Liver (tissue), 9 donors: ENCODE results near the gene DCAF11. TPM values are rescaled to one million over a fixed set of nuclear protein-coding genes. Genes with fewer than 3 reads are reported as not detected.

Experiments used
- DNase-seq: peaks from one replicate; pipeline ENCODE4 v3.0.0-alpha.2; 2017; ENCODE audit warnings: low spot score
- H3K27ac ChIP-seq, 2 donors: one replicate each; pipeline ENCODE4 v1.7.0; 2013; ENCODE audit warnings: inconsistent platforms in 2 of 2, low read length in 2 of 2, control low read depth in 1 of 2, low read depth in 1 of 2, mild to moderate bottlenecking in 1 of 2
- H3K27me3 ChIP-seq, 4 donors: one replicate each; pipeline versions ENCODE4 v1.6.1 to v1.7.0; 2013; ENCODE audit warnings: low read length in 3 of 4, inconsistent platforms in 1 of 4, mild to moderate bottlenecking in 1 of 4, moderate library complexity in 1 of 4; ENCODE audit not compliant: control insufficient read depth in 4 of 4, insufficient read depth in 4 of 4
- H3K36me3 ChIP-seq, 4 donors: one replicate each; pipeline versions ENCODE4 v1.6.1 to v1.7.0; 2013; ENCODE audit warnings: low read length in 3 of 4, mild to moderate bottlenecking in 3 of 4, low read depth in 1 of 4, moderate library complexity in 1 of 4; ENCODE audit not compliant: control insufficient read depth in 4 of 4, insufficient read depth in 3 of 4
- H3K4me1 ChIP-seq, 4 donors: one replicate each; pipeline versions ENCODE4 v1.6.1 to v1.7.0; 2013; ENCODE audit warnings: low read length in 3 of 4, mild to moderate bottlenecking in 3 of 4, moderate library complexity in 1 of 4; ENCODE audit not compliant: control insufficient read depth in 4 of 4, insufficient read depth in 4 of 4
- H3K4me3 ChIP-seq, 3 donors: one replicate each; pipeline versions ENCODE4 v1.6.1 to v1.7.0; 2013; ENCODE audit warnings: low read length in 3 of 3, control low read depth in 1 of 3, low read depth in 1 of 3, mild to moderate bottlenecking in 1 of 3
- H3K9ac ChIP-seq, 2 donors: one replicate each; pipeline ENCODE4 v1.7.0; 2013; ENCODE audit warnings: low read length in 2 of 2, mild to moderate bottlenecking in 2 of 2, moderate library complexity in 2 of 2, control low read depth in 1 of 2, low read depth in 1 of 2
- H3K9me3 ChIP-seq, 4 donors: one replicate each; pipeline versions ENCODE4 v1.6.1 to v1.7.0; 2013; ENCODE audit warnings: low read length in 3 of 4; ENCODE audit not compliant: control insufficient read depth in 4 of 4
- EGR1 ChIP-seq, 2 donors: IDR thresholded peaks; 2 replicates each; pipeline ENCODE4 v1.6.1; 2016 to 2018; ENCODE audit warnings: antibody characterized with exemption in 2 of 2, low read depth in 2 of 2
- FOXA1 ChIP-seq: IDR thresholded peaks from 2 replicates; pipeline ENCODE4 v1.6.1; 2016; ENCODE audit warnings: antibody characterized with exemption
- FOXA2 ChIP-seq: IDR thresholded peaks from 2 replicates; pipeline ENCODE4 v1.6.1; 2016; ENCODE audit warnings: antibody characterized with exemption
- GABPA ChIP-seq, 2 donors: IDR thresholded peaks in 1 of 2; conservative IDR thresholded peaks in 1 of 2; 2 replicates each; pipeline ENCODE4 v1.6.1; 2016; ENCODE audit warnings: antibody characterized with exemption in 2 of 2, mild to moderate bottlenecking in 1 of 2, moderate library complexity in 1 of 2
- HNF4G ChIP-seq: IDR thresholded peaks from 2 replicates; pipeline ENCODE4 v1.6.1; 2016; ENCODE audit warnings: antibody characterized with exemption
- JUND ChIP-seq, 2 donors: IDR thresholded peaks; 2 replicates each; pipeline ENCODE4 v1.6.1; 2016; ENCODE audit warnings: antibody characterized with exemption in 2 of 2
- MAX ChIP-seq: IDR thresholded peaks from 2 replicates; pipeline ENCODE4 v1.6.1; 2016; ENCODE audit warnings: antibody characterized with exemption
- NR2F2 ChIP-seq: IDR thresholded peaks from 2 replicates; pipeline ENCODE4 v1.6.1; 2016; ENCODE audit warnings: antibody characterized with exemption
- RAD21 ChIP-seq, 2 donors: IDR thresholded peaks; 2 replicates each; pipeline ENCODE4 v1.6.1; 2016; ENCODE audit warnings: antibody characterized with exemption in 2 of 2, mild to moderate bottlenecking in 2 of 2
- RXRA ChIP-seq, 2 donors: IDR thresholded peaks; 2 replicates each; pipeline ENCODE4 v1.6.1; 2017 to 2018; ENCODE audit warnings: antibody characterized with exemption in 2 of 2, mild to moderate bottlenecking in 1 of 2
- SP1 ChIP-seq: IDR thresholded peaks from 2 replicates; pipeline ENCODE4 v1.6.1; 2018; ENCODE audit warnings: antibody characterized with exemption, mild to moderate bottlenecking
- TAF1 ChIP-seq: conservative IDR thresholded peaks from 2 replicates; pipeline ENCODE4 v1.6.1; 2016; ENCODE audit warnings: antibody characterized with exemption, mild to moderate bottlenecking
- whole genome bisulfite sequencing: extraction: QIAGEN DNeasy Blood & Tissue Kit; methylation state at CpG from one replicate; pipeline ENCODE4 v1.1.7; 2013; 5-methylcytosine and 5-hydroxymethylcytosine counted together
- polyA plus RNA-seq, 2 donors: library from polyadenylated mRNA; stranded (reverse) in 1 of 2; unstranded in 1 of 2; fragments of 200-250 nt in 1 of 2; fragments of >200 nt in 1 of 2; fragmentation: Nextera tagmentation in 1 of 2; extraction: Ambion mirVana in 1 of 2; gene quantifications; one replicate each; pipeline versions ENCODE4 v1.2.1 to v1.2.3, GENCODE V29; 2013 to 2015
- total RNA-seq, 2 donors: library from RNA; depleted of rRNA; stranded (reverse); fragments of >200 nt; gene quantifications; one replicate each; pipeline ENCODE4 v1.2.3, GENCODE V29; 2014
- TF ChIP-seq, protein P1 (sequence below): IDR thresholded peaks from 2 replicates; pipeline ENCODE4 v1.6.1; 2016; ENCODE audit warnings: antibody characterized with exemption, mild to moderate bottlenecking
- TF ChIP-seq, protein P2 (sequence below): IDR thresholded peaks from 2 replicates; pipeline ENCODE4 v1.6.1; 2016; ENCODE audit warnings: antibody characterized with exemption
- TF ChIP-seq, protein P3 (sequence below): fragments of 150-350 bp; IDR thresholded peaks from 2 replicates; pipeline ENCODE4 v1.5.1; 2017; ENCODE audit warnings: improper control_type of control experiment, low read depth, low read length; ENCODE audit not compliant: missing input control
- donor health status: healthy.
- donor health status: healthy.
- donor health status: healthy.
- donor health status: healthy.
- donor health status: healthy.

The DCAF11 gene
- total and polyA plus RNA-seq, 4 donors = 30.1 to 312 (median 167) TPM

GRCh38 chr14:24150567-24150966 lies 36.0 kb downstream of the DCAF11 start:
- Histone ChIP-seq H3K27me3 (no peaks in the 10 kb centered on the region), H3K9ac (no peak overlapping the region), H3K9me3 (no peaks in the 10 kb centered on the region), H3K4me3 (no peak overlapping the region), H3K4me1 (peaks cover 3 to 23% (median 16%) of the 10 kb centered on the region in 4 donors), H3K27ac (no peak overlapping the region), H3K36me3 (peaks cover 6 to 45% (median 40%) of the 10 kb centered on the region in 4 donors)
- WGBS = 94% methylated on average over 9 of the region's 9 CpGs
- DNase-seq = no peak
- no peak for TF ChIP-seq SP1
- no peak for TF ChIP-seq TAF1
- TF ChIP-seq, protein P1, sequence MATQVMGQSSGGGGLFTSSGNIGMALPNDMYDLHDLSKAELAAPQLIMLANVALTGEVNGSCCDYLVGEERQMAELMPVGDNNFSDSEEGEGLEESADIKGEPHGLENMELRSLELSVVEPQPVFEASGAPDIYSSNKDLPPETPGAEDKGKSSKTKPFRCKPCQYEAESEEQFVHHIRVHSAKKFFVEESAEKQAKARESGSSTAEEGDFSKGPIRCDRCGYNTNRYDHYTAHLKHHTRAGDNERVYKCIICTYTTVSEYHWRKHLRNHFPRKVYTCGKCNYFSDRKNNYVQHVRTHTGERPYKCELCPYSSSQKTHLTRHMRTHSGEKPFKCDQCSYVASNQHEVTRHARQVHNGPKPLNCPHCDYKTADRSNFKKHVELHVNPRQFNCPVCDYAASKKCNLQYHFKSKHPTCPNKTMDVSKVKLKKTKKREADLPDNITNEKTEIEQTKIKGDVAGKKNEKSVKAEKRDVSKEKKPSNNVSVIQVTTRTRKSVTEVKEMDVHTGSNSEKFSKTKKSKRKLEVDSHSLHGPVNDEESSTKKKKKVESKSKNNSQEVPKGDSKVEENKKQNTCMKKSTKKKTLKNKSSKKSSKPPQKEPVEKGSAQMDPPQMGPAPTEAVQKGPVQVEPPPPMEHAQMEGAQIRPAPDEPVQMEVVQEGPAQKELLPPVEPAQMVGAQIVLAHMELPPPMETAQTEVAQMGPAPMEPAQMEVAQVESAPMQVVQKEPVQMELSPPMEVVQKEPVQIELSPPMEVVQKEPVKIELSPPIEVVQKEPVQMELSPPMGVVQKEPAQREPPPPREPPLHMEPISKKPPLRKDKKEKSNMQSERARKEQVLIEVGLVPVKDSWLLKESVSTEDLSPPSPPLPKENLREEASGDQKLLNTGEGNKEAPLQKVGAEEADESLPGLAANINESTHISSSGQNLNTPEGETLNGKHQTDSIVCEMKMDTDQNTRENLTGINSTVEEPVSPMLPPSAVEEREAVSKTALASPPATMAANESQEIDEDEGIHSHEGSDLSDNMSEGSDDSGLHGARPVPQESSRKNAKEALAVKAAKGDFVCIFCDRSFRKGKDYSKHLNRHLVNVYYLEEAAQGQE = no peak
- TF ChIP-seq RAD21 (IDR thresholded peaks at IDR 0.05) = no peak
- no peak for TF ChIP-seq JUND (IDR thresholded peaks at IDR 0.05)

DNA sequence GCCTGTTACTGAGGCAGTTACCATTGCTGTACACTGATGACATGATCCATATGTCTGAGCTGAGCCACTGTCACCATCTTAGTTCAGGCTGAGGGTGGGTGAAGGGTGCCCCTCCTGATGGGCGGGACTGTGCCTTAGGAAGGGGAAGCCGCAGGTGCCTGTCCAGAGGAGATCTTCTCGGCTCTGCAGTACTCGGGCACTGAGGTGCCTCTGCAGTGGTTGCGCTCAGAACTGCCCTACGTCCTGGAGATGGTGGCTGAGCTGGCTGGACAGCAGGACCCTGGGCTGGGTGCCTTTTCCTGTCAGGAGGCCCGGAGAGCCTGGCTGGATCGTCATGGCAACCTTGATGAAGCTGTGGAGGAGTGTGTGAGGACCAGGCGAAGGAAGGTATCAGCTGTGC lies 36.4 kb downstream of the DCAF11 start:
- Histone ChIP-seq H3K36me3 (peaks cover 6 to 49% (median 44%) of the 10 kb centered on the region in 4 donors), H3K9ac (no peak overlapping the region), H3K27ac (no peak overlapping the region), H3K27me3 (no peaks in the 10 kb centered on the region), H3K9me3 (no peaks in the 10 kb centered on the region), H3K4me1 (peaks cover 3 to 19% (median 12%) of the 10 kb centered on the region in 4 donors), H3K4me3 (no peak overlapping the region)
- TF ChIP-seq HNF4G (no peak), RAD21 (IDR thresholded peaks at IDR 0.05) (no peak), FOXA2 (no peak)
- TF ChIP-seq, protein P2, sequence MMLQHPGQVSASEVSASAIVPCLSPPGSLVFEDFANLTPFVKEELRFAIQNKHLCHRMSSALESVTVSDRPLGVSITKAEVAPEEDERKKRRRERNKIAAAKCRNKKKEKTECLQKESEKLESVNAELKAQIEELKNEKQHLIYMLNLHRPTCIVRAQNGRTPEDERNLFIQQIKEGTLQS = no peak
- TF ChIP-seq, protein P1 = no peak
- no peak for DNase-seq
- 91% methylated on average over 9 of the region's 9 CpGs for WGBS

GRCh38 chr14:24151404-24152080 lies 37.0 kb downstream of the DCAF11 start:
- H3K27ac ChIP-seq = no peak overlapping the region
- peaks cover 8 to 53% (median 48%) of the 10 kb centered on the region in 4 donors for H3K36me3 ChIP-seq
- H3K9ac ChIP-seq = no peak overlapping the region
- no peak overlapping the region for H3K4me3 ChIP-seq
- WGBS = 96% methylated on average over 16 of the region's 16 CpGs
- no peaks in the 10 kb centered on the region for H3K9me3 ChIP-seq
- DNase-seq = no peak
- H3K4me1 ChIP-seq = peaks cover 3 to 16% (median 12%) of the 10 kb centered on the region in 4 donors
- H3K27me3 ChIP-seq = no peaks in the 10 kb centered on the region
- TF ChIP-seq MAX = no peak
- TF ChIP-seq NR2F2 = no peak
- TF ChIP-seq, protein P3, sequence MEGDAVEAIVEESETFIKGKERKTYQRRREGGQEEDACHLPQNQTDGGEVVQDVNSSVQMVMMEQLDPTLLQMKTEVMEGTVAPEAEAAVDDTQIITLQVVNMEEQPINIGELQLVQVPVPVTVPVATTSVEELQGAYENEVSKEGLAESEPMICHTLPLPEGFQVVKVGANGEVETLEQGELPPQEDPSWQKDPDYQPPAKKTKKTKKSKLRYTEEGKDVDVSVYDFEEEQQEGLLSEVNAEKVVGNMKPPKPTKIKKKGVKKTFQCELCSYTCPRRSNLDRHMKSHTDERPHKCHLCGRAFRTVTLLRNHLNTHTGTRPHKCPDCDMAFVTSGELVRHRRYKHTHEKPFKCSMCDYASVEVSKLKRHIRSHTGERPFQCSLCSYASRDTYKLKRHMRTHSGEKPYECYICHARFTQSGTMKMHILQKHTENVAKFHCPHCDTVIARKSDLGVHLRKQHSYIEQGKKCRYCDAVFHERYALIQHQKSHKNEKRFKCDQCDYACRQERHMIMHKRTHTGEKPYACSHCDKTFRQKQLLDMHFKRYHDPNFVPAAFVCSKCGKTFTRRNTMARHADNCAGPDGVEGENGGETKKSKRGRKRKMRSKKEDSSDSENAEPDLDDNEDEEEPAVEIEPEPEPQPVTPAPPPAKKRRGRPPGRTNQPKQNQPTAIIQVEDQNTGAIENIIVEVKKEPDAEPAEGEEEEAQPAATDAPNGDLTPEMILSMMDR = no peak
- no peak for TF ChIP-seq SP1
- TF ChIP-seq GABPA (IDR thresholded peaks at IDR 0.05 in 1 of 2, conservative IDR thresholded peaks at IDR 0.05 in 1 of 2) = no peak
- TF ChIP-seq RXRA (IDR thresholded peaks at IDR 0.05) = no peak
- no peak for TF ChIP-seq TAF1
- TF ChIP-seq FOXA1 = no peak
- TF ChIP-seq, protein P2 = no peak
- no peak for TF ChIP-seq HNF4G
- TF ChIP-seq EGR1 (IDR thresholded peaks at IDR 0.05; ENCODE audit: low read depth in 2 of 2) = no peak
